Measurements from ENCODE around the gene DNAH2. TPM values are rescaled to one million over a fixed set of nuclear protein-coding genes. Genes with fewer than 3 reads are reported as not detected.

Gene DNAH2
- total RNA-seq, 4 donors from 2014 or later = under 0.01 to 0.10 (median 0.05) TPM; not detected in 1

GRCh38 chr17:7811251-7811650 is 93.7 kb downstream of the DNAH2 start:
- no peak overlapping the region for H3K4me3 ChIP-seq (ENCODE audit: low read depth, poor library complexity, severe bottlenecking)
- DNase-seq (ENCODE audit: low spot score in 2 of 2) = no peak
- TF ChIP-seq POLR2A (IDR thresholded peaks at IDR 0.05) (no peak), CTCF (IDR thresholded peaks at IDR 0.05) (no peak)
- intact Hi-C loops (cut with DNase I; ENCODE audit: low total_unique reads) = loop anchor here (10.0 kb wide), 1 partner anchor 66 kb away; no protein-coding TSS in a partner anchor
- 83 to 89% methylated on average over 3 of the region's 3 CpGs for WGBS, 2 donors

DNA sequence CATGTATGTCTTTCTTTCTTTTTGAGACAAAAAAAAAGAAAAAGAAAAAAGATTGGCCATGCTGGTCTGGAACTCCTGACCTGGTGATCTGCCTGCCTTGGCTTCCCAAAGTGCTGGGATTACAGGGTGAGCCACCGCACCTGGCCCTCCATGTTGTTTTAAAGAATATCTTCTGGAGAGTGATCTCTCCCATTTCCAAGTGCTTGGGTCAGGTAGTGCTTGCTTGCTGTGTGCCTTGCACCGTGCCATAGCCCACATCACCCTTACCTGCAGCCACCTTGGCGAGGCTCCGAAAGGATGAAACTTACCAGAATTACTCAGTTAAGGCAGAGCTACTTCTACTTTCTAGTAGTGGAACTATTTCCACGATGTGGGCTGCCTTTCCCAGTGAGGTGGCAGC is 97.4 kb downstream of the DNAH2 start:
- DNase-seq (ENCODE audit: low spot score in 2 of 2) = no peak
- H3K4me3 ChIP-seq (ENCODE audit: low read depth, poor library complexity, severe bottlenecking) = no peak overlapping the region
- intact Hi-C loops (cut with DNase I; ENCODE audit: low total_unique reads) = loop anchor here (10.0 kb wide), 1 partner anchor 70 kb away; no protein-coding TSS in a partner anchor
- WGBS, 2 donors = 85 to 86% methylated on average over 5 of the region's 5 CpGs
- no peak for TF ChIP-seq CTCF (IDR thresholded peaks at IDR 0.05)
- TF ChIP-seq POLR2A (IDR thresholded peaks at IDR 0.05) = no peak

DNA sequence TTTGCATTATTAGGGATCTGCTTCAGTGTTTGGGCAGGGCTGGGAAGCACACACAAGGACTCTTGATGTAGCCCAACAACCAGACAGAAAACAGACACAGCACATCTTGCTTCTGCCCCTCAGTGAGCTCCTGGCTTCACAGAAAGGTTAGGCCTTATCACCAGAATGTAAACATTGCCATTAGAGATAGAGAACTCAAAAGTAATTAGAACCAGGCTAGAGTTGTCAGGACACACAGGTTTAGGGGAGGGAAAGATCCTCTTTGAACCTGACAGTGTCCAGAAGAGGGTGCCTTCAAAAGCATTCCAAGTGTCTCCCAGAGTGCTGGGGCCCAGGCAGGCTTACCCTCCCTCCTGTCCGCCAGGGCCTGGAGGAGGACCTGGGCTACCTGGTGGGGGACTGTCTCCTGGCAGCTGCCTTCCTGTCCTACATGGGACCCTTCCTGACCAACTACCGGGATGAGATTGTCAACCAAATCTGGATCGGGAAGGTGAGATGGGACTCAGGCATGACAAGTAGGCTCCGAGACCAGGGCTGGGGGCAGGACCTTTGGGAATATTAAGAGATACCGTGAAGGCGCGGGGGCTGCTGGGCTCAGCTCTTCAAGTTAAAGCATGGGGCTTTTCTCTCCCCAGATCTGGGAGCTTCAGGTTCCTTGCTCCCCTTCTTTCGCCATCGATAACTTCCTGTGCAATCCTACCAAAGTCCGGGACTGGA is 99.5 kb downstream of the DNAH2 start:
- intact Hi-C loops (cut with DNase I; ENCODE audit: low total_unique reads) = loop anchor here (10.0 kb wide), 1 partner anchor 72 kb away; no protein-coding TSS in a partner anchor
- H3K4me3 ChIP-seq (ENCODE audit: low read depth, poor library complexity, severe bottlenecking) = no peak overlapping the region
- no peak for TF ChIP-seq CTCF (IDR thresholded peaks at IDR 0.05)
- no peak for TF ChIP-seq POLR2A (IDR thresholded peaks at IDR 0.05)
- WGBS, 2 donors = 84 to 87% methylated on average over 10 of the region's 10 CpGs
- DNase-seq (ENCODE audit: low spot score in 2 of 2) = no peak

GRCh38 chr17:7817643-7817964 is 100.1 kb downstream of the DNAH2 start:
- no peak for TF ChIP-seq POLR2A (IDR thresholded peaks at IDR 0.05)
- TF ChIP-seq CTCF (IDR thresholded peaks at IDR 0.05) = no peak
- 79 to 85% methylated on average over 9 of the region's 9 CpGs for WGBS, 2 donors
- intact Hi-C loops (cut with DNase I; ENCODE audit: low total_unique reads) = loop anchor here (10.0 kb wide), 1 partner anchor 73 kb away; no protein-coding TSS in a partner anchor
- no peak for DNase-seq (ENCODE audit: low spot score in 2 of 2)
- no peak overlapping the region for H3K4me3 ChIP-seq (ENCODE audit: low read depth, poor library complexity, severe bottlenecking)

DNA sequence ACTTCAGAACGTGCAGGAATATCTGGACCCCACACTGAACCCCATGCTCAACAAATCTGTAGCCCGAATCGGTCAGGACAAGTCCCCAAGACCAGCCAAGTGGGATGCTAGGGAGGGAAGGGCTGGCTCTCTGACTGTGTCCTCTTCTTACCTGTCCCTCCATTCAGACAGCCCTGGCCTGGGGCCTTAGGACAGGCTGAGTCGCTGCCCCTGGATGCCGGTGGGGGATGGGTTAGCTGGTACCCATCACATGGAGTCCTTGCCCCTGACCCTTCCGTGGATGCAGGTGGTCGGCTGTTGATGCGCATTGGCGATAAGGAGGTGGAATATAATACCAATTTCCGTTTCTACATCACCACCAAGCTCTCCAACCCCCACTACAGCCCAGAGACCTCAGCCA is 100.5 kb downstream of the DNAH2 start:
- intact Hi-C loops (cut with DNase I; ENCODE audit: low total_unique reads) = loop anchor here (10.0 kb wide), 1 partner anchor 73 kb away; no protein-coding TSS in a partner anchor
- 84 to 85% methylated on average over 10 of the region's 10 CpGs for WGBS, 2 donors
- H3K4me3 ChIP-seq (ENCODE audit: low read depth, poor library complexity, severe bottlenecking) = no peak overlapping the region
- TF ChIP-seq POLR2A (IDR thresholded peaks at IDR 0.05) (no peak), CTCF (IDR thresholded peaks at IDR 0.05) (no peak)
- DNase-seq (ENCODE audit: low spot score in 2 of 2) = no peak
